ENCODE data around the gene TIMP4.
A peak's percentile ranks its signal among the peaks of the same experiment; 100 is the strongest.

Gene TIMP4

DNA sequence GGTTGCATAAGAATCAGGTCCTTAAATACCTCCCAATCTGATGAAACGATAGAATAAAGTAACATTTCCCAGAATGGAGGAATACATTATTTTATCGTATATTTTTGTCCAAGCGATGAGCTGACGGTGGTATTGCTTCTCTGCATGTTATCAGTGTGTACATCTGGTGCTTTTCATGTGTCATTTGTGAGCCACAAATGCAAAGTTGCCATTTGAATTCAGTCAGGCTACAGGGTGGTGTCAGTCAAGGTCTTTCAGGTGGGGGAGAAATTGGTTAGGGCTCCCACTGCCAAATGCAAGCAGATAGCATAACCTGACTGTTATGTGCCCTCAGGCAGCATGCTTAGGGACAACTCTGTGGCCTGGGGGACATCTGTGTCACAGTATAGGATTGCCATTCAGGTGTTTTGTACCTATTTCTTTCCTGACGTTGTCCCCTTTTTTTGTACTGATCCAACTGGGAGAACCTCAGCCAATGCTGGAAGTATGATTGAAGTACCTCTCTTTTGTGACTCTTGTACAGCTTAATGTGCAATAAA is 26.5 kb upstream of the TIMP4 start:
- no peak for DNase-seq

DNA sequence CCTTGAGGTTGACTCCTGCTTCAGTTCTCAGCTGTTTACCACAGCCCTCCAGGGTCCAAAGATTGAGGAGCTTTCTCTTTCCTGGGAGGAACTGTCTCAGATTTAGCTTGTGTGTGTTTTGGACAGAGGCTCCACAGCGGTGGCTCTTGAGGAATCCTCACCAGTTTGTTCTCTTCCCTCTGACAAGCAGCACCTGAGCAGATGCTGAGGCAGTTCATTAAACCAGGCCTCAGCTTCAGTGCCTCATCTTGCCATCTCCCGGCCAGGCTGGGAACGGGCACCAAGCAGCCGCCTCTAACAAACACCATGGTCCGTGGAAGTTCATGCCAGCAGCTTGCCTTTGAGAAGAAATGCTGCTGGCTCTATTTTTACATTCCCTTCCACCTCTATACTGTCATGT is 25.8 kb upstream of the TIMP4 start:
- DNase-seq, result no peak

- no peak for DNase-seq
These were observed 24.2 kb upstream of the TIMP4 start for GRCh38 chr3:12182687-12183441.

DNA sequence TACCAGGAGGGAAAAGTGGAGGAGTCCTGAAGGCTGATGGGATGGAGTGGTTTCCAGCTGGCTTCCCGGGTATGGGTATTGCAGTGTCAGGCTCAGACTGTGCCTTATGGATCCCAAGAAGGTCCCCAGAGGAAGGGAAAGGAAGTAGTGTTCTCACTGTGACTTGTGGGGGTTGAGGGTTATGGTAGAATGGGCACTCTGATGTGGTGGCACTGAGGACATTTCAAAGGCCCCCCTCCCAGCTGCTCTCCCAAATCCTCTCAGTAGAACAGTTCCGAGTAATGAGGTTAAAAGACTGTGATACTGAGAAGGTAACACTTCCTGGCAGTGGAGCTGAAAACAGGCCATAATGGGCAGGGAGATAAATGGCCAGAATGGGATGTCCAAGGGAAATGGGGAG is 23.1 kb upstream of the TIMP4 start:
- DNase-seq, result no peak

- no peak for DNase-seq
These were observed 22.6 kb upstream of the TIMP4 start for GRCh38 chr3:12181301-12181700.

DNA sequence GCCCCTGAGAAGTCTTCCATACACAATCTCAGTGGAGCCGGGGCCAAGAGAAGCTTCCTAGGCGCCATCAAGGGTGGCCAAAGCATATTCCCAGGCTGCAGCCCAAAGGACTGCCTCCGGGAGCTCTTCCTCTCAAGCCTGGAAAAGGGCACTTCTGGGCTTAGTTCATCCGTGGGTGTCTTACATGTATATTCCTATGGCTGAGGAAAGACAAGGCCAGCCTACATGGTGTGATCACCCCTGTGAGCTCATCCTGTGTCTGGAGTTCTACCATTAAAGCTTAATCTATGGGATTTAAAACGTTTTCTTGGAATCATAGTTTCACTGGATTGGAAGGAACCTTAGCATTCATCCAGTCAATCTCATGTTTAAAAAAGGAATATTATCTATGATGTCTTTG is 21.9 kb upstream of the TIMP4 start:
- no peak for DNase-seq

DNA sequence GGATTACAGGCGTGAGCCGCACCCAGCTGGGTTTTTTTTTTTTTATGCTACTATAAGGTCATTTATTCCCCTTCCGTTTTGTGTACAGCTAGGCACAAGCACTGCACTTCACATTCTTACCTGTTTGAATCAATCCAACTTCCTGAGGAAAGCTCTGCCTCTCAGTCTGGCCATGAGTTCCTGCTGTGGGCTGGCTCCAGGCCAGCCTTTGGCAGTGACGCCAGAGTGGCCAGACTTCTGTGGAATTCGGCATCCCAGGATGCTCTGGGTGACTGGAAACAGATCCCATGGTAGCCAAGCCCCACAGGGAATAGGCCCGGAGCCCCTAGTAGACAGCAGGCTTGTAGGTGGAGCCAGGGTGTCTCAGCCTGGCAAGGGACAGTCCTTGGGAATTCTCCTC is 21.5 kb upstream of the TIMP4 start:
- DNase-seq, result no peak

- DNase-seq, result no peak
These were observed 20.7 kb upstream of the TIMP4 start for GRCh38 chr3:12179441-12179840.

GRCh38 chr3:12178091-12178820 is 19.5 kb upstream of the TIMP4 start:
- no peak for DNase-seq

DNA sequence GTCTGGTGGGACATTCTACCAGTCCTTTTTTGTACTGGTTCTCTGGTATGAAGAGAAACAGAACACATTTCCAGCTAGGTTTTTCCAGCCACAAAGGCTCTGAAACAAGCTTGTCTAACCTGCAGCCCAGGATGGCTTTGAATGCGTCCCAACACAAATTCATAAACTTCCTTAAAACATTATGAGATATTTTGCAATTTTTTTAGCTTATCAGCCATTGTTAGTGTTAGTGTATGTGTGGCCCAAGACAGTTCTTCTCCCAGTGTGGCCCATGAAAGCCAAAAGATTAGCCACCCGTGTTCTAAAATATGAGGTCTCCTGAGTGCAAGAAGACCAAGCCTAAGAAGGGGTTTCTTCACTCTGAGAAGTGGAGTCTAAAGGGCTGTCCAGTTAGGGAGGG is 18.4 kb upstream of the TIMP4 start:
- no peak for DNase-seq

DNA sequence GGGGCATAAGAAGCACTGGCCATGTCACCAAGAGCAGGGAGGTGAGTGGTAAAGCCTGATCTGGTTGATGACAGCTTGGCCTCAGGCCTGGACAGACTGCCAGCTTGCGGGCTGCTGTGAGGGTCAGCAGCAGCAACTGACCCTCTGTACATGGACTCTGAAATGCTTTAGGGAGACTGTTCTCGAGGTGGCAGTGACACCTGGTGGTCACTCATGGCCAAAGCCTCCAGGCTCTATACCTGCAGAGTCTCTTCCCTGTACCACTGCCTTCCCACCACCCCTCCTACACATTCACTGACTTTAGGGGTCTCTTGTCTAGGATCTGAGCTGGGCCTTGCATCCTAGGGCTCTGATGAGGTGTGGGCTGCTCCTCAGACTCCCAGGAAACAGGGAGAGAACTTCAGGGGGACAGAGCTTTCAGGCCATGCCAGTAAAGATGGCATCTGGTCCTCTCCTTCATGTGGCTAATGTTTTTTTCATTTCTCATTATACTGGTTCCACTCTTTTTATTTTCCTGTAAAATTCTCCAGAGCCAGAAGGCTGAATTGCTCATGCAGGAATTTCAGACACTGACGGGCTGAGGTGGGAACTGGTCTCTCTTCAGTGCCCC is 17.2 kb upstream of the TIMP4 start:
- DNase-seq, result peak; percentile 23

GRCh38 chr3:12175137-12175593 is 16.5 kb upstream of the TIMP4 start:
- DNase-seq, result no peak

- DNase-seq, result no peak
These were observed 11.5 kb upstream of the TIMP4 start for GRCh38 chr3:12170207-12170606.

GRCh38 chr3:12165909-12166308 is 7.2 kb upstream of the TIMP4 start:
- DNase-seq, result no peak

DNA sequence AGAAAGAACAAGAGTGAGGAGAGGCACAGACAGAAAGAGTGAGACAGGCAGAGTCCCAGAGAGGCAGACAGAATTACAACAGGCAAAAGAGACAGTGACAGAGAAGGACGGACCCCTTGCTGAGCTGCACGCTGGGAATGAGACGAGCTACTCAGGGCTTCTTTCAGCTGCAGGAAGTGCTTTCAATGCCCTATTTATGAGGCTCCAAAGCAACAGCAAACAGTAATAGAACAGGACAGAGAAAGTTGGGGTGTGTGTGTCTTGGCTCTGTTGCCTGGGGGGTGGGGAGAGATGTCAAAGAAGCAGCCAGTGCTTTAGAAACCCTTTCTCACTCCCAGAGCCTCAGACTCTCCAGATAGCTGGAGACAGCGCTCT is 502 bp upstream of the TIMP4 start:
- DNase-seq, result no peak

- DNase-seq, result no peak
These were observed 1.7 kb downstream of the TIMP4 start for GRCh38 chr3:12157026-12157425.

DNA sequence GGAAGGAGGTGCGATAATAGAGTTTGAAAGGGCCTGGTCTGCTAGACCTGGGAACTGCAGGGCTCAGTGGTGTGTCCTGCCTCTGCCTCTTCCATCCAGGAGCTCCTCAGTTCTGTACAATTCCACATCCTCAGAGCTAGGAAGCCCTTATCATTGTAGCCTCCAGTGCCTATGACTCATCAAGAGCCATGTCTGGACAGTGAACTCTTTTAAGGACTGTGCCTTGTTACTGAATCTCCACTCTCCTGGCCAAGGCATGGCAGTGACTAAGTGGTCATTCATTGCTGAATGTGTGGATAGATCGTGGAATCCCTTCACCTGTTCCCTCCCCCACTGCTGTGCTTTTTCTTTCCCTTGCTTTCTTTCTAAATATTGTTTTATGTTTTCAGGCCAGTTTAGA is 2.9 kb downstream of the TIMP4 start:
- no peak for DNase-seq

- no peak for DNase-seq
These were observed 3.4 kb downstream of the TIMP4 start for GRCh38 chr3:12155264-12155663.

- no peak for DNase-seq
These were observed 4.6 kb downstream of the TIMP4 start for GRCh38 chr3:12154151-12154550.

DNA sequence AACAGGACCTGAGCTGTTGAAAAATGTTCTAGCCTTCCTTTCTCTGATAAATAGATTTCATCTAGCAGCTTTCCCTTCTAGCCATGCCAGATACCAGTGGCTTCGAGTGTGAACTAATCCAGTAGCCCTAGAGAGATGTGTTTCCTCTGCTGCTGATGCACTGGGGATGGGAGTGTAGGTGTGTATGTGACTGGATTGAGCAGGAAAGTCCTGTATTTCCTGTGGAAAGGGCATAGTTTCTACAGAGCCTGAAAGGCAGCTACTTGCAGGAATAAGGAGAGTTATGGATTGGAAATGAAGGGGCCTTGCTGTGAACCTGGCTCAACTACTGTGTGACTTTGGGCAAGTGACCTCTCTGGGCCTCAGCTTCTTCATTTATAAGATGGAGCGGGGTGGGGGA is 8.6 kb downstream of the TIMP4 start:
- DNase-seq, result no peak

DNA sequence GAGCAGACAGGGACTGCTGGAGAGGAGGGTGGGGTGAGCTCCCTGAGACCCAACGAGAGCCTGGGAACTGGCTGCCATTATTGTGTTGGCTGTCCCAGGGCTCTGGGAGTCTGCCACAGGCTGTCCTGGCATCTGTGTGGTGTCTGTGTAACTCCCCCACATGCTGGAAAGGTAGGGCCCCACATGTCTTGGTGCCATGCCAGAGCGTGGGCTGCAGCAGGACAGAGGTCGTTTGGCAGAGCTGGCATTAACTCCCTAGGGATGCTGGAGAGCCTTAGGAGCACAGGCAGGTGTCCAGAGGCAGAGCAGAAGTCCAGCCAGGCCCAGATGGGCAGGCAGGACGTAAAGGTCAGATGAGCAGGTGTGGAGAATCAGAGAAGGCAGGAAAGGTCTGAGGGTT is 9.7 kb downstream of the TIMP4 start:
- DNase-seq, result no peak

GRCh38 chr3:12148183-12148940 is 10.3 kb downstream of the TIMP4 start:
- DNase-seq, result no peak

Data from stimulated activated CD4-positive, alpha-beta T cell treated with anti-CD3 and anti-CD28 coated beads, Interleukin-4, amount 100 ng/mL, for 24 hours (primary cell).